Omental fat pad (tissue), 4 donors: ENCODE measurements around the gene CLIP1. TPM values are rescaled to one million over a fixed set of nuclear protein-coding genes. Genes with fewer than 3 reads are reported as not detected.
"Not testable (repeated sequence)": the region's sequence is repeated elsewhere in the genome, so short reads cannot be mapped to it uniquely, and the experiment has no call there.

Experiments used
- ATAC-seq: fragments of 150-250 bp; one replicate; pipeline ENCODE4 v1.9.1; 2016; ENCODE audit warnings: mild to moderate bottlenecking, moderate library complexity; ENCODE audit not compliant: low FRiP score
- DNase-seq: peaks from one replicate; pipeline ENCODE4 v3.0.0-alpha.2; 2019; ENCODE audit warnings: low spot score
- CTCF ChIP-seq, 3 donors: fragments of 450-650 bp; IDR thresholded peaks; one replicate each; pipeline ENCODE4 v1.5.1; 2016 to 2017; ENCODE audit warnings: antibody characterized with exemption in 3 of 3, mild to moderate bottlenecking in 3 of 3, moderate library complexity in 2 of 3
- total RNA-seq, 4 donors: library from RNA; depleted of rRNA; stranded (reverse); fragments of >200 nt; gene quantifications; one replicate each; pipeline ENCODE4 v1.1.0, GENCODE V29; 2016

Gene CLIP1
- total RNA-seq, 4 donors from 2014 or later: 72.8 to 189 (median 91.7) TPM

- DNase-seq: no peak
- no peak for ATAC-seq
- TF ChIP-seq CTCF (IDR thresholded peaks at IDR 0.05): no peak
These were observed 26.8 kb upstream of the CLIP1 start for GRCh38 chr12:122449317-122449716.

- not testable (repeated sequence) for DNase-seq, ATAC-seq
These were observed 25.4 kb upstream of the CLIP1 start for GRCh38 chr12:122447825-122448224.

GRCh38 chr12:122446390-122446789 lies 23.9 kb upstream of the CLIP1 start:
- ATAC-seq, DNase-seq: not testable (repeated sequence)

- not testable (repeated sequence) for ATAC-seq, DNase-seq
These were observed 21.6 kb upstream of the CLIP1 start for GRCh38 chr12:122444071-122444470.

GRCh38 chr12:122438822-122439221 lies 16.4 kb upstream of the CLIP1 start:
- not testable (repeated sequence) for ATAC-seq, DNase-seq

- no peak for TF ChIP-seq CTCF (IDR thresholded peaks at IDR 0.05)
- DNase-seq (peak; percentile 43), ATAC-seq (peak; percentile 94)
These were observed 15.2 kb upstream of the CLIP1 start for GRCh38 chr12:122437656-122438121.

GRCh38 chr12:122435186-122435585 lies 12.7 kb upstream of the CLIP1 start:
- no peak for DNase-seq
- no peak for TF ChIP-seq CTCF (IDR thresholded peaks at IDR 0.05)
- no peak for ATAC-seq

- not testable (repeated sequence) for DNase-seq, ATAC-seq
These were observed 6.6 kb upstream of the CLIP1 start for GRCh38 chr12:122429043-122429442.

- ATAC-seq (no peak), DNase-seq (no peak)
- no peak for TF ChIP-seq CTCF (IDR thresholded peaks at IDR 0.05)
These were observed 4.9 kb upstream of the CLIP1 start for GRCh38 chr12:122427403-122427802.
